Measurements from ENCODE around the gene DPEP2NB. TPM values are rescaled to one million over a fixed set of nuclear protein-coding genes. Genes with fewer than 3 reads are reported as not detected.

The DPEP2NB gene
- total RNA-seq, 2 donors from 2014 or later: not detected

- Histone ChIP-seq H3K4me1 (ENCODE audit: control insufficient read depth in 1 of 2, low read depth in 2 of 2) (peaks cover 9 to 16% of the 10 kb centered on the region in 2 donors), H3K9me3 (no peaks in the 10 kb centered on the region), H3K27ac (no peak overlapping the region), H3K27me3 (replicated peaks; ENCODE audit: insufficient read depth) (no peaks in the 10 kb centered on the region), H3K4me3 (no peak overlapping the region), H3K36me3 (no peaks in the 10 kb centered on the region)
- TF ChIP-seq CTCF (IDR thresholded peaks at IDR 0.05): no peak
- ATAC-seq (ENCODE audit: insufficient number of reproducible peaks, low FRiP score, low read depth): no peak
- DNase-seq (ENCODE audit: low spot score): no peak
Measured at GRCh38 chr16:67971111-67971510, 44.6 kb downstream of the DPEP2NB start.

- peak overlapping the region; percentile 94 to 96 for H3K27ac ChIP-seq
- no peaks in the 10 kb centered on the region for H3K27me3 ChIP-seq (replicated peaks; ENCODE audit: insufficient read depth)
- ATAC-seq (ENCODE audit: insufficient number of reproducible peaks, low FRiP score, low read depth): peak; percentile 9
- H3K4me3 ChIP-seq: peak overlapping the region; percentile 84
- no peaks in the 10 kb centered on the region for H3K9me3 ChIP-seq
- H3K4me1 ChIP-seq (ENCODE audit: control insufficient read depth in 1 of 2, low read depth in 2 of 2): peaks cover 15 to 32% of the 10 kb centered on the region in 2 donors
- DNase-seq (ENCODE audit: low spot score): no peak
- no peak for TF ChIP-seq CTCF (IDR thresholded peaks at IDR 0.05)
- H3K36me3 ChIP-seq: no peaks in the 10 kb centered on the region
Measured at GRCh38 chr16:67969254-67970039, 46.3 kb downstream of the DPEP2NB start.

- Histone ChIP-seq H3K27me3 (replicated peaks; ENCODE audit: insufficient read depth) (no peaks in the 10 kb centered on the region), H3K9me3 (no peaks in the 10 kb centered on the region), H3K4me1 (ENCODE audit: control insufficient read depth in 1 of 2, low read depth in 2 of 2) (peaks cover 24 to 41% of the 10 kb centered on the region in 2 donors), H3K27ac (peak within 1 kb of the TSS; percentile 94 to 96), H3K36me3 (no peaks in the 10 kb centered on the region), H3K4me3 (peak within 1 kb of the TSS; percentile 84)
- ATAC-seq (ENCODE audit: insufficient number of reproducible peaks, low FRiP score, low read depth) (peak; percentile 52), DNase-seq (ENCODE audit: low spot score) (peak; percentile 58)
- no peak for TF ChIP-seq CTCF (IDR thresholded peaks at IDR 0.05)
Measured at GRCh38 chr16:67968400-67969253, 47.1 kb downstream of the DPEP2NB start, which contains the start of gene SLC12A4. Gene SLC12A4 (minus strand): TSS chr16:67968637. CDS start chr16:67968553, 84 bp downstream.

- DNase-seq (ENCODE audit: low spot score) (no peak), ATAC-seq (ENCODE audit: insufficient number of reproducible peaks, low FRiP score, low read depth) (peak; percentile 28)
- Histone ChIP-seq H3K27ac (peak overlapping the region; percentile 94 to 96), H3K4me1 (ENCODE audit: control insufficient read depth in 1 of 2, low read depth in 2 of 2) (peaks cover 26 to 47% of the 10 kb centered on the region in 2 donors), H3K36me3 (peaks cover 5% of the 10 kb centered on the region), H3K4me3 (peak overlapping the region; percentile 84), H3K9me3 (no peaks in the 10 kb centered on the region), H3K27me3 (replicated peaks; ENCODE audit: insufficient read depth) (no peaks in the 10 kb centered on the region)
- no peak for TF ChIP-seq CTCF (IDR thresholded peaks at IDR 0.05)
Measured at GRCh38 chr16:67967958-67968399, 47.7 kb downstream of the DPEP2NB start.
